GM21619 (cell line): ENCODE measurements around the gene GTF3C5.
"Not testable (repeated sequence)": the region's sequence is repeated elsewhere in the genome, so short reads cannot be mapped to it uniquely, and the experiment has no call there.

Source experiments
- ATAC-seq: cut with Tn5 transposase; IDR thresholded peaks from one replicate; pipeline ENCODE4 v1.9.1; 2021; ENCODE audit not compliant: unreplicated experiment

The GTF3C5 gene

DNA sequence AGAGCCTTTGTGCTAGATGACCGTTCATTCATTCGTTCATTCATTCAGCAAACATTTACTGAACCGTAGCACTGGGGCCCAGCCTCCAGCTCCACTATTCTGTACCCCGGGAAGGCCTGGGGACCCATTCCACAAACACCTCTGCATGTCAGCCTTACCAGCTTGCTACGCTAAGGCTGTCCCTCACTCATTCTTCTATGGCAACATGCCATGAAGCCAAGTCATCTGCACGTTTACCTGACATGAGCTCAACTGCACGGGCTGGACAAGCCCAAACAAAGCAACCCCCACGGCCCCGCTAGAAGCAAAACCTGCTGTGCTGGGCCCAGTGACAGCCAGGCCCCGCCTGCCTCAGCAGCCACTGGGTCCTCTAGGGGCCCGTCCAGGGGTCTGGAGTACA, 37.0 kb downstream of the GTF3C5 start:
- ATAC-seq, result no peak

DNA sequence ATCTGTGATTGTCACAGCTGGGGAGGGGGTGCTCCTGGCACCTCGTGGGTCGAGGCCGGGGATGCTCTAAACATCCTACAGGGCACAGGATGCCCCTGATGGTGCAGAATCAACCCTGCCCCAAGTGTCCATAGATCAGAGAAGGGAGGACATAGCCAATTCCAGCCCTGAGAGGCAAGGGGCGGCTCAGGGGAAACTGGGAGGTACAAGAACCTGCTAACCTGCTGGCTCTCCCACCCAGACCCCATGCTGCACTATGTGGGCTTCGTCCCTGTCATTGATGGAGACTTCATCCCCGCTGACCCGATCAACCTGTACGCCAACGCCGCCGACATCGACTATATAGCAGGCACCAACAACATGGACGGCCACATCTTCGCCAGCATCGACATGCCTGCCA, 37.6 kb downstream of the GTF3C5 start:
- ATAC-seq, result not testable (repeated sequence)

DNA sequence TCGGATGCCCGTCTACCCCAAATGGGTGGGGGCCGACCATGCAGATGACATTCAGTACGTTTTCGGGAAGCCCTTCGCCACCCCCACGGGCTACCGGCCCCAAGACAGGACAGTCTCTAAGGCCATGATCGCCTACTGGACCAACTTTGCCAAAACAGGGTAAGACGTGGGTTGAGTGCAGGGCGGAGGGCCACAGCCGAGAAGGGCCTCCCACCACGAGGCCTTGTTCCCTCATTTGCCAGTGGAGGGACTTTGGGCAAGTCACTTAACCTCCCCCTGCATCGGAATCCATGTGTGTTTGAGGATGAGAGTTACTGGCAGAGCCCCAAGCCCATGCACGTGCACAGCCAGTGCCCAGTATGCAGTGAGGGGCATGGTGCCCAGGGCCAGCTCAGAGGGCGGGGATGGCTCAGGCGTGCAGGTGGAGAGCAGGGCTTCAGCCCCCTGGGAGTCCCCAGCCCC, 39.7 kb downstream of the GTF3C5 start:
- ATAC-seq, result not testable (repeated sequence)

DNA sequence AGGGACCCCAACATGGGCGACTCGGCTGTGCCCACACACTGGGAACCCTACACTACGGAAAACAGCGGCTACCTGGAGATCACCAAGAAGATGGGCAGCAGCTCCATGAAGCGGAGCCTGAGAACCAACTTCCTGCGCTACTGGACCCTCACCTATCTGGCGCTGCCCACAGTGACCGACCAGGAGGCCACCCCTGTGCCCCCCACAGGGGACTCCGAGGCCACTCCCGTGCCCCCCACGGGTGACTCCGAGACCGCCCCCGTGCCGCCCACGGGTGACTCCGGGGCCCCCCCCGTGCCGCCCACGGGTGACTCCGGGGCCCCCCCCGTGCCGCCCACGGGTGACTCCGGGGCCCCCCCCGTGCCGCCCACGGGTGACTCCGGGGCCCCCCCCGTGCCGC, 40.2 kb downstream of the GTF3C5 start:
- not testable (repeated sequence) for ATAC-seq

DNA sequence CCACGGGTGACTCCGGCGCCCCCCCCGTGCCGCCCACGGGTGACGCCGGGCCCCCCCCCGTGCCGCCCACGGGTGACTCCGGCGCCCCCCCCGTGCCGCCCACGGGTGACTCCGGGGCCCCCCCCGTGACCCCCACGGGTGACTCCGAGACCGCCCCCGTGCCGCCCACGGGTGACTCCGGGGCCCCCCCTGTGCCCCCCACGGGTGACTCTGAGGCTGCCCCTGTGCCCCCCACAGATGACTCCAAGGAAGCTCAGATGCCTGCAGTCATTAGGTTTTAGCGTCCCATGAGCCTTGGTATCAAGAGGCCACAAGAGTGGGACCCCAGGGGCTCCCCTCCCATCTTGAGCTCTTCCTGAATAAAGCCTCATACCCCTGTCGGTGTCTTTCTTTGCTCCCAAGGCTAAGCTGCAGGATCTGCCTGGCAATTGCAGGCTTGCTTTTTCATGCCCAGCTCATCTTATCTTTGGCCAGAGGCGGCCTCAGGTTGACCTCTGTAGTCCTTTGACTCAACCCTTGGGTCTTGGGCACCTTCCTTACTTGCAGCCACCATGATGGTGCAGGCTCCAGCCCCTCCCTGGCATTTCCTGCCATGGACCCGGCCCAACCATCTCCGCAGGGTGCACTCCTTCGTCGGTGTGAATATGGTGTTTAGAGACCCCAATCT, 40.8 kb downstream of the GTF3C5 start:
- ATAC-seq, result no peak

DNA sequence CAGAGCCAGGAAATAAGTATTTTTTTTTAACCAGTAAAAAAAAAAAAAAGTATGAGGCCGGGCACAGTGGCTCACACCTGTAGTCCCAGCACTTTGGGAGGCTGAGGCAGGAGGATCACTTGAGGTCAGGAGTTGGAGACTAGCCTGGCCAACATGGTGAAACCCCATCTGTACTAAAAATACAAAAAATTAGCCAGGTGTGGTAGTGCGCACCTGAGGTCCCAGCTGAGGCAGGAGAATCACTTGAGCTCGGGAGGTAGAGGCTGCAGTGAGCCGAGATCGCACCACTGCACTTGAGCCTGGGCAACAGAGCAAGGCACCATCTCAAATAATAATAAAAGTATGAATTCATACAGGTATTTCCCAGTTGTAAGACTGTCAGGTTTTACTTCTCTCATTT, 41.4 kb downstream of the GTF3C5 start:
- ATAC-seq, result not testable (repeated sequence)

DNA sequence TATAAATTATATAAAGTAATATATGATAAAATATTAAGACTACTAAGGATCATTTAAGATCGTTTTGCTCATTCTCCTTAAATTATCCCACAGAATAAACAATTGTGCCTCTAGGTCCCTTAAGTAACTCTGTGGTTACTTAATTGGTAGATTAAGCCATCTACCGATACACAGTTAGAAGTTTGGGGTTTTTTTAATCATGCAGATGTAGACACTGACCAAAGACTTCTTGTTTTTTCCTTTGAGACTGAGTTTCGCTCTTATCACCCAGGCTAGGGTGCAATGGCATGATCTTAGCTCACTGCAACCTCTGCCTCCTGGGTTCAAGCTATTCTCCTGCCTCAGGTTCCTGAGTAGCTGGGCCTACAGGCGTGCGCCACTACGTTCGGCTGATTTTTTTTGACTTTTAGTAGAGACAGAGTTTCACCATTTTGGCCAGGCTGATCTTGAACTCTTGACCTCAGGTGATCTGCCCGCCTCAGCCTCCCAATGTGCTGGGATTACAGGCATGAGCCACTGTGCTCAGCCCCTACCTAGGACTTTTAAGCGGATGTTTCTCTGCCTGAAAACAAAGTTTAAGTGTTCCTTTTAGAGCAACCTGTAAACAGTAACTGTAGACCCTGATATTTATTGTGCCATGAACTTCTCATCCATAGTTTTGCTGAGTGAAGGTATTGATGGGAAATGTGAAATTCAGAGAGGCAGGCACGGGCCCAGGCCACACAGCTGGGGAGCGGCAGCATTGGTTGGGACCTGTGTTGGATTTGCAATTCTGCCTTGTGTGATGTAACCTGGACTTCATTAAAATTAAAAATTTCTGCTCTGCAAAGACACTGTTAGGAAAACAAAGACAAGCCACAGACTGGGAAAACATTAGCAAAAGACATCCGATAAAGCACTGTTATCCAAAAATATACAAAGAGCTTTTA, 42.6 kb downstream of the GTF3C5 start:
- no peak for ATAC-seq

DNA sequence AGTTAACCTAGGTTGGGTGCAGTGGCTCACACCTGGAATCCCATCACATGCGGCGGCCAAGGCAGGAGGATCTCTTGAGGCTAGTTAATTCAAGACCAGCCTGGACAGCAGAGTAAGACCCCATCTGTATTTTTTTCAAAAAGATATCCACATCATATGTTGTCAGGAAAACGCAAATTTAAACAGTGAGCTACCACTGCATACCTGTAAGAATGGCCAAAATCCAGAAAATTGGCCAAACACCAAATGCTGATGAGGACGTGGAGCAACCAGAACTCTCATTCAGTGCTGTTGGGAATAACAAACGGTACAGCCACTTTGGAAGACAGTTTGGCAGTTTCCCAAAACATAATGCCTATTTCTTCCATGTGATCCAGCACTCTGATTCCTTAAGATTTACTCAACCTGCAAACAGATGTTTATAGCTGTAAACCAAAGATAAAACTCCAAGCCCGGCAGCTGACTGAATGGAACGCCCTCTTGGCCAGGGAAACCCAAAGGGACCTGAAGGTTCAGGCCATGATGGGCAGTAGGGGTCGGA, 43.4 kb downstream of the GTF3C5 start:
- no peak for ATAC-seq

DNA sequence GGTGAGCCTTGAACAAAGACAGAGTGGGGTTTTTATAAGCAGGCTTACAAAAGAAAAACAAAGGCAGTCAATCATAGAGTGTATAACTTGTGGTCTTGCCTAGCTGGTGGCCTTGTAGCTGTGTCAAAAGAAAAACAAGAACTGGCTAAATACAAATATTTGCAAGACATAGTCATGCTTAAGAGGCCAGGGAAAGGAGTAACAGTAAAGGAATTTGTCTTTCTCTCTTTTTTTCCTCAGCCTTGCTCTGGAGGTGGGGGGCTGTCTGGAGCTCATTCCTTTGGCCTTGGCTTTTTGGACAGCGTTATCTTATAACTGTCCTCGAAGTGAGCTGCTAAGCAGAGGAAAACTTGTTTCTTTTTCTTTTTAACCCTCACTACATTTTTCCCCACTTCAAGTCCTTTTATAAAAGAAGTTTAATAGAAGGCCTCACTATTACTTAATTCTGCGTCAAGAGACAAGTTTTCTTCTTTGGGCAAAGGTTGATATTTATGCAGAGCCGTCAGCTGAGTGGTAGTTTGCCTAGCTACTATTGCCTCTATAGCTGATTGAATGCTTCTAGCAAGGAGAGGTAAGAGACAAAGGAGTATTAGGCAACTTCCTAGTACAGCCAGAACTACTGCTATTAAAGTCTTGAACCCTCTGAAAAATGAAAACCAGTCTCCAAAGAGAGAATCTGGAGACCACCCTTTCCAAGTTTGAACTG, 45.3 kb downstream of the GTF3C5 start:
- no peak for ATAC-seq

DNA sequence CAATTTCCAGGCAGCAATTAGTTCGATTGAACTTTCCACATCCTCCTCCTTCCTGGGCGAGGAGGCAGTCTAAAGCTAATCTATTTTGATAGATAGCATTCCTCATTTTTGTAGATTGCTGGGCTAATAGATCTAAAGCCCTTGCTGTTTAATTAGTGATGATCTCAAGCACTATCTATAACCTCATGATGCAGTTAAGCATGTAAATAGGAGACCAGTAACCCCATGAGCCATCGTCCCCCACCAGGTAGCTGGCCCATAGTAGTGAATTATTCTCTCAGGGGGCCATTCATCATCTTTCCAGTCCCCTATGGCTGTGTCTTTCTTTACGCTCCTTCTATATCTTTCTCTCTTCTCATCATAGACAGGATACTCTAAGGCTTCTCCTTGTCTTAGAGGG, 45.9 kb downstream of the GTF3C5 start:
- no peak for ATAC-seq

DNA sequence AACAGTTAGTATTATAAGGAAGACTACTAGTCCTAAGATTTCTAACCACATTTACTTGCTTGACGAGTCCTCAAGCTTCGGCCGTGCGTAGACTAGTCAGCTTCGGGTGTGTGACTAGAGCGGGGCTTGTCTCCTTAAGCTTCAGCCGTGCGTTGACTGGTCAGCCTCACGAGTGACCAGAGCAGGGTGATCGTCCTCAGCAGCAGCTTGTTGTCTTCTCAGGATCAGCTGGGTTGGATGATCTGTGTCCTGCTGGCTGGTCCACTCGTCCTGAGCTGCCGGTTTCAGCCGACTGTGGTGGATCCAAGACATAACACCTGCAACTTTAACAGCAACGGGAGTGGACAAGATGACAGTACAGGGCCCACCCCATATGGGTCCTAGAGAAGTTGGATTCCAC, 47.7 kb downstream of the GTF3C5 start:
- no peak for ATAC-seq

DNA sequence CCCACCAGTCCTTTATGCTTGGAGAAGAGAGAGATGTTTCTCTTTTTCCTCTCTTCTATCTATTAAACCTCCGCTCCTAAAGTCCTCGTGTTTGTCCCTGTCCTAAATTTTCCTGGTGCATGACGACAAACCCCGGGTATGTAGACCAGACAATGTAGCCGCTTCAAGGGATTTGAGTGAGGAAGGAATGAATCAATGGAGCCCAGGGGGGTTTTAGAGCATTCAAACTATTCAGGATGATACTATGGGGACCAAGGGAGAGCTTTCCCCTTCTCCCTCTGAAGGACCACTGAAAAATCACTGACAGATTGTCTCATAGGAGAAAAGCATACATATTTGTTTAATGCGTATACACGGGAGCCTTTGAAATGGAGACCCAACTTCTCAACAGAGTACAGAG, 49.4 kb downstream of the GTF3C5 start:
- no peak for ATAC-seq

DNA sequence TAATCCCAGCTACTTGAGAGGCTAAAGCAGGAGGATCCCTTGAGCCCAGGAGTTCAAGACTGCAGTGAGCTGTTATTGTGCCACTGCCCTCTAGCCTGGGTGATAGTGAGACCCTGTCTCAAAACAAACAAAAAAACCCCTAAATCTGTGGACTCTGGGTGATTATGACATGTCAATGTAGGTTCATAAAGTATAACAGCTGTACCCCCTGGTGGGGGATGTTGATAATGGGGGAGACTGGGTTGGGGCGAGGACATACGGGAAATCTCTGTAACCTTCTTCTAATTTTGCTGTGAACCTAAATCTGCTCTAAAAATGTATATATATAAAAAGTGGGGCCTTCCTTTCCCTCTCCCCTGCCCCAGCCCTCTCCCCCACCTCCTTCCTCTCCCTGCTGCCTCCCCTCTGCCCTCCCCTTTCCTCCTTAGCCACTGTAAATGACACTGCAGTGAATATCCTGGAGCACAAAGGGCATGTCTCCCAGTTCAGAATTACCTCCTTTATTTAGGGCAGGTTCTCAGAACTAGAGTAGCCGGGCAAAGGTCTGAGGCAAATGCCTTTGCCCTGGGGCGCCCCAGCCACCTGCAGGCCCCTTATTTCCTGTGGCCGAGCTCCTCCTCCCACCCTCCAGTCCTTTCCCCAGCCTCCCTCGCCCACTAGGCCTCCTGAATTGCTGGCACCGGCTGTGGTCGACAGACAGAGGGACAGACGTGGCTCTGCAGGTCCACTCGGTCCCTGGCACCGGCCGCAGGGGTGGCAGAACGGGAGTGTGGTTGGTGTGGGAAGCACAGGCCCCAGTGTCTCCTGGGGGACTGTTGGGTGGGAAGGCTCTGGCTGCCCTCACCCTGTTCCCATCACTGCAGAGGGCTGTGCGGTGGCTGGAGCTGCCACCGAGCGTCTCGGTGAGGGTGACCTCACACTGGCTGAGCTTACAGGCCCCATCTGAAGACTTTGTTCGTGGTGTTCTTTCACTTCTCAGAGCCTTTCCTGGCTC, 50.3 kb downstream of the GTF3C5 start:
- ATAC-seq, result not testable (repeated sequence)

DNA sequence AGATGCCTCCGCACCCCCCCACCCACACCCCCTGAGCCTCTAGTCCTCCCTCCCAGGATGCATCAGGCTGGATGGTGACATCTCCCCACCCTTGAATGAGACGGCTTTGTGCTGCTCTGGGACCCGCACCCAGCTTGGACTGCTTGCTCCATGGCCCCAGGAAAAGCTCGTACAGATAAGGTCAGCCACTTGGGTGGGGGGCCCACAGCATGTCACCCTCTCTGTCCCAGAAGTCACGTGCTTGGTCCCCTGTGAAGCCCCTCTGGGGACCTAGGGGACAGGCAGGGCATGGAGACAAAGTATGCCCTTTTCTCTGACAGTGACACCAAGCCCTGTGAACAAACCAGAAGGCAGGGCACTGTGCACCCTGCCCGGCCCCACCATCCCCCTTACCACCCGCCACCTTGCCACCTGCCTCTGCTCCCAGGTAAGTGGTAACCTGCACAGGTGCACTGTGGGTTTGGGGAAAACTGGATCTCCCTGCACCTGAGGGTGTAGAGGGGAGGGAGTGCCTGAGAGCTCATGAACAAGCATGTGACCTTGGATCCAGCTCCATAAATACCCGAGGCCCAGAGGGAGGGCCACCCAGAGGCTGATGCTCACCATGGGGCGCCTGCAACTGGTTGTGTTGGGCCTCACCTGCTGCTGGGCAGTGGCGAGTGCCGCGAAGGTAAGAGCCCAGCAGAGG, 51.3 kb downstream of the GTF3C5 start:
- not testable (repeated sequence) for ATAC-seq

DNA sequence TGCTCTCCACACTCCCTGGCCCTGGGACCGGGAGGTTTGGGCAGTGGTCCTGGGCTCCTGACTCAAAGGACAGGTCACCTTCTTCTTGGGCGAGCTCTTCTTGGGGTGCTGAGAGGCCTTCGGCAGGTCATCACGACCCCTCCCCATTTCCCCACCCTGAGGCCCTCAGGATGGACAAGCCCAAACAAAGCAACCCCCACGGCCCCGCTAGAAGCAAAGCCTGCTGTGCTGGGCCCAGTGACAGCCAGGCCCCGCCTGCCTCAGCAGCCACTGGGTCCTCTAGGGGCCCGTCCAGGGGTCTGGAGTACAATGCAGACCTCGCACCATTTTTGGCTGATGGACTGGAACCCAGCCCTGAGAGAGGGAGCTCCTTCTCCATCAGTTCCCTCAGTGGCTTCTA, 52.9 kb downstream of the GTF3C5 start:
- not testable (repeated sequence) for ATAC-seq

DNA sequence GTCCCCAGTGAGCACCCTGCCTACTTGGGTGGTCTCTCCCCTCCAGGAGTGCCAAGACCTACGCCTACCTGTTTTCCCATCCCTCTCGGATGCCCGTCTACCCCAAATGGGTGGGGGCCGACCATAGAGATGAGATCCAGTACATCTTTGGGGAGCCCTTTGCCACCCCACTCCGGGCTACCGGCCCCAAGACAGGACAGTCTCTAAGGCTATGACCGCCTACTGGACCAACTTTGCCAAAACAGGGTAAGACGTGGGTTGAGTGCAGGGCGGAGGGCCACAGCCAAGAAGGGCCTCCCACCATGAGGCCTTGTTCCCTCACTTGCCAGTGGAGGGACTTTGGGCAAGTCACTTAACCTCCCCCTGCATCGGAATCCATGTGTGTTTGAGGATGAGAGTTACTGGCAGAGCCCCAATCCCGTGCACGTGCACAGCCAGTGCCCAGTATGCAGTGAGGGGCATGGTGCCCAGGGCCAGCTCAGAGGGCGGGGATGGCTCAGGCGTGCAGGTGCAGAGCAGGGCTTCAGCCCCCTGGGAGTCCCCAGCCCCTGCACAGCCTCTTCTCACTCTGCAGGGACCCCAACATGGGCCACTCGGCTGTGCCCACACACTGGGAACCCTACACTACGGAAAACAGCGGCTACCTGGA, 55.5 kb downstream of the GTF3C5 start:
- ATAC-seq, result not testable (repeated sequence)

DNA sequence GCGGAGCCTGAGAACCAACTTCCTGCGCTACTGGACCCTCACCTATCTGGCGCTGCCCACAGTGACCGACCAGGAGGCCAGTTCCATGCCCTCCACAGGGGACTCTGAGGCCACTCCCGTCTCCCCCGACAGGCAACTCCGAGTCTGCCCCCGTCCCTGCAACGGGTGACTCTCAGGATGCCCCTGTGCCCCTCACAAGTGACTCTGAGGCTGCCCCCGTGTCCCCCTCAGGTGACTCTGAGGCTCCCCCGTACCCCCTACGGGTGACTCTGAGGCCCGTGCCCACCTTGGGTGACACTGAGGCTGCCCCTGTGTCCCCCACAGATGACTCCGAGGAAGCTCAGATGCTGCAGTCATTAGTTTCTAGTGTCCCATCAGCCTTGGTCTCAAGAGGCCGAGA, 56.1 kb downstream of the GTF3C5 start:
- ATAC-seq, result no peak

DNA sequence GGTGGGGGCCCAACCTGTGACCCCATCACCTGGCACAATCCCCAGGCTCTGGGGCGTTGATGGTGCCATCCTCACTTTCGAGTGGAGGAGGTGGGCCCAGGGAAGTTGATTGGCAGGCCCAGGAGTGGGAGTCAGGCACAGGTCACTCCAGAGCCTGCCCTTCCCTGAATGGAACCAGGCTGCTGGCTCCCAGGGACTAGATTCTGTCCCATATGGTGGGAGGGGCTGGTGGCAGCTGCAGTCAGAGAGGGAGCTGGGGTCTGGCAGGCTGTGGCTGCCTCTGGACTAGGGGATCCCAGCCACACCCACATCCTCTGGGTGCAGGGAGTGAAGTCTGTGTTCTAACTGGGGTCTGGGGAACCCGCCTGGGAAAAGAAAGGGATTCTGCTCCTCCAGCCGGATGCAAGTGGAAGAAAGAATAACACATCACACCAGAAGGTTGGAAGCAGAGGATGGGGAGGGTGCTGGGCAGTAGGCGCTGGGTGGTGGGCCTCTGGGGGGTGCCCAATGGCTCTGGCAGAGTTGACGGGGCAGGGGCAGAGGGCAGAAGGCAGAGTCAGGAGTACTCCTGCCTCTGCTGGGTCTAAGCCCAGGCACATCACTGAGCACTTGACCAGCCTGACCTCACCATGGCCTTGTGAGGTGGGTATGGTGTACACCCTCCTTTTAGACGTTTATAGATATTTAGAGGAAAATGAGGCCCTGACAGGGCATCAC, 56.8 kb downstream of the GTF3C5 start:
- ATAC-seq, result no peak
